ENCODE results near the gene TTC36.

DNA sequence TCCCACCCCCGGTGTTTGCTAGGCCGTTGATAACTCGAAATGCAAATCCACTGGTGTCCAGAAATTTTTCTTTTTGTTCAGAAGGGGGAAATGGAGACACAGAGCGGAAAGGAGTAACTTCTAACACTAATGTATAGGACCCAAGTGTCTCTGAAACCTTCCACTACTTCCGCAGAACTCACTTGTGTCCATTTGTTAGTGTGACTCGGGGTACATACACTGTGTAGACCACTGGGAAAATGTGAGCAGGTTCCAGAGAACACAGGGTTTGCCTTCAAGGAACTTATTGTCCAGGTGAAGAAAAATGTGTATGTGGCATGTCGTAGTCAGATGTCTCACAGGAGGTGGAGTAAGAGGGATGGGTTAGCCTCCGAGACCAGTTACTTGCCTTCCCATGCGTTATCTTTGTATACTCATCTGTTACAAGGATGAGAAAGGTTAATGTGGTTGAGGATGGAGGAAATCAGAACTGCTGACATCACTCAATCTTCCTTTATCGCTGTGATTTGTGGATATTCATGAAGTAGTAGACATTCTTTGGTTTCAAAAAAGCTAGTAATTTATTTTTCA, 45.8 kb downstream of the TTC36 start:
- TF ChIP-seq CTCF (IDR thresholded peaks at IDR 0.05) (no peak), EZH2phosphoT487 (IDR thresholded peaks at IDR 0.05) (no peak), EZH2 (IDR thresholded peaks at IDR 0.05) (no peak)
